ENCODE measurements around the gene HBM.

DNA sequence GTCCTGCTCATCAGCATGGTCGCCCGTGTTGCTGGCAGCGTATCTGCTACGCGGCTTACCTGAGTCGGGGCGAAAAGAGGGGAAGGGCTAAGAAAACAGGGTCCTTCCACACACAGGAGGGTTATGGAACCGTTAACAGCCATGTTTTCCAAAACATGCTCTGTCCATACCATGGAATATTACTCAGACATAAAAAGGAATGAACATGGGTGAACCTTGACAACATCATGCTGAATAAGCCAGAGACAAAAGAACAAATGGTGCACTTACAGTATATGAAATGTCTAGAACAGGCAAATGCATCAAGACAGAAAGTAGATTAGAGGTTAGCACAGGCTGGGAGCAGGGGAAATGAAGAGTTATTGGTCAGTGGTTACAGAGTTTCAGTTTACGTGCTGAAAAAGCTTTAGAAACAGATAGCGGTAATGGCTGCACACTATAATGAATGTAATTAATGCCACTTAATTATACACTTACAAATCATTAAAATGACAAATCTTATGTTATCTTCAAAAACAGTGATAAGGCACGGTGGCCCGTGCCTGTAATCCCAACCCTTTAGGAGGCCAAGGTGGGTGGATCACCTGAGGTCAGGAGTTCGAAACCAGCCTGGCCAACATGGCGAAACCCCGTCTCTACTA lies 35.1 kb upstream of the HBM start:
- TF ChIP-seq, protein P1, sequence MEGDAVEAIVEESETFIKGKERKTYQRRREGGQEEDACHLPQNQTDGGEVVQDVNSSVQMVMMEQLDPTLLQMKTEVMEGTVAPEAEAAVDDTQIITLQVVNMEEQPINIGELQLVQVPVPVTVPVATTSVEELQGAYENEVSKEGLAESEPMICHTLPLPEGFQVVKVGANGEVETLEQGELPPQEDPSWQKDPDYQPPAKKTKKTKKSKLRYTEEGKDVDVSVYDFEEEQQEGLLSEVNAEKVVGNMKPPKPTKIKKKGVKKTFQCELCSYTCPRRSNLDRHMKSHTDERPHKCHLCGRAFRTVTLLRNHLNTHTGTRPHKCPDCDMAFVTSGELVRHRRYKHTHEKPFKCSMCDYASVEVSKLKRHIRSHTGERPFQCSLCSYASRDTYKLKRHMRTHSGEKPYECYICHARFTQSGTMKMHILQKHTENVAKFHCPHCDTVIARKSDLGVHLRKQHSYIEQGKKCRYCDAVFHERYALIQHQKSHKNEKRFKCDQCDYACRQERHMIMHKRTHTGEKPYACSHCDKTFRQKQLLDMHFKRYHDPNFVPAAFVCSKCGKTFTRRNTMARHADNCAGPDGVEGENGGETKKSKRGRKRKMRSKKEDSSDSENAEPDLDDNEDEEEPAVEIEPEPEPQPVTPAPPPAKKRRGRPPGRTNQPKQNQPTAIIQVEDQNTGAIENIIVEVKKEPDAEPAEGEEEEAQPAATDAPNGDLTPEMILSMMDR (IDR thresholded peaks at IDR 0.05; ENCODE audit: low read depth, low read length) = no peak
- no peak for TF ChIP-seq EZH2phosphoT487 (IDR thresholded peaks at IDR 0.05; ENCODE audit: low read depth)

Measured in OCI-LY3 (cell line).